ENCODE data around the gene STARD3NL.

Gene STARD3NL

GRCh38 chr7:38207843-38208242 lies 29.8 kb downstream of the STARD3NL start:
- TF ChIP-seq CTCF (IDR thresholded peaks at IDR 0.05; ENCODE audit: extremely low read depth, missing control alignments) = no peak
- DNase-seq (ENCODE audit: low spot score) = no peak

- no peak for DNase-seq (ENCODE audit: low spot score)
- TF ChIP-seq CTCF (IDR thresholded peaks at IDR 0.05; ENCODE audit: extremely low read depth, missing control alignments) = no peak
Observed at GRCh38 chr7:38211486-38211885, 33.4 kb downstream of the STARD3NL start.

- no peak for DNase-seq (ENCODE audit: low spot score)
- no peak for TF ChIP-seq CTCF (IDR thresholded peaks at IDR 0.05; ENCODE audit: extremely low read depth, missing control alignments)
Observed at GRCh38 chr7:38211940-38212339, 33.9 kb downstream of the STARD3NL start.

- DNase-seq (ENCODE audit: low spot score) = no peak
- TF ChIP-seq CTCF (IDR thresholded peaks at IDR 0.05; ENCODE audit: extremely low read depth, missing control alignments) = no peak
Observed at GRCh38 chr7:38215115-38215514, 37.1 kb downstream of the STARD3NL start.

GRCh38 chr7:38215735-38216670 lies 38.0 kb downstream of the STARD3NL start:
- peak; percentile 79 for DNase-seq (ENCODE audit: low spot score)
- peak; percentile 87 for TF ChIP-seq CTCF (IDR thresholded peaks at IDR 0.05; ENCODE audit: extremely low read depth, missing control alignments)

- TF ChIP-seq CTCF (IDR thresholded peaks at IDR 0.05; ENCODE audit: extremely low read depth, missing control alignments) = no peak
- DNase-seq (ENCODE audit: low spot score) = no peak
Observed at GRCh38 chr7:38217672-38218071, 39.6 kb downstream of the STARD3NL start.

GRCh38 chr7:38220452-38220851 lies 42.4 kb downstream of the STARD3NL start:
- TF ChIP-seq CTCF (IDR thresholded peaks at IDR 0.05; ENCODE audit: extremely low read depth, missing control alignments) = no peak
- no peak for DNase-seq (ENCODE audit: low spot score)

Measured in GM20000 (cell line).